Measurements from ENCODE around the gene SFT2D1. TPM values are rescaled to one million over a fixed set of nuclear protein-coding genes. Genes with fewer than 3 reads are reported as not detected.

Gene SFT2D1
- polyA plus RNA-seq, 3 donors, result 48.1 to 166 (median 140) TPM

- no peak overlapping the region for H3K27ac Mint-ChIP-seq
- no peak overlapping the region for H3K4me3 Mint-ChIP-seq
- H3K36me3 ChIP-seq (replicated peaks in 1 of 2; ENCODE audit: control insufficient read depth in 1 of 2, insufficient read depth in 2 of 2, low read length in 2 of 2), result no peaks in the 10 kb centered on the region
- no peak overlapping the region for H2AFZ ChIP-seq (ENCODE audit: insufficient read depth, low read depth, low read length, poor library complexity, severe bottlenecking)
- H3K4me2 ChIP-seq (replicated peaks; ENCODE audit: extremely low read depth, low read length, poor library complexity, severe bottlenecking), result no peak overlapping the region
- no peak overlapping the region for H3K4me3 ChIP-seq (replicated peaks in 1 of 3; ENCODE audit: low read depth in 2 of 3, low read length in 3 of 3)
- intact Hi-C loops (cut with micrococcal nuclease), result loop anchor here in 1 of 2 donors (2.0 kb wide), 1 partner anchor 87 kb away; no protein-coding TSS in a partner anchor
- peaks cover 0 to 8% of the 10 kb centered on the region in 2 donors for H3K9me3 ChIP-seq (replicated peaks in 1 of 2; ENCODE audit: control insufficient read depth in 1 of 2, insufficient read depth in 1 of 2, low read length in 2 of 2)
- no peak overlapping the region for H3K27ac ChIP-seq (ENCODE audit: low read depth in 1 of 2, low read length in 2 of 2)
- DNase-seq, result peak; percentile 32 to 57 (median 57)
- H3K4me1 Mint-ChIP-seq, result peaks cover 3% of the 10 kb centered on the region
- H3K9ac ChIP-seq (ENCODE audit: insufficient read depth, low read length, poor library complexity, severe bottlenecking), result no peak overlapping the region
- H3K27me3 Mint-ChIP-seq (ENCODE audit: low read depth in 3 of 3), result peaks cover 24 to 31% (median 29%) of the 10 kb centered on the region in 3 donors
- H4K20me1 ChIP-seq (ENCODE audit: insufficient read depth, low read length), result no peaks in the 10 kb centered on the region
- H3K9me3 Mint-ChIP-seq, result peaks cover 0 to 6% (median 0%) of the 10 kb centered on the region in 7 donors
- H3K36me3 Mint-ChIP-seq, result peaks cover under 1 to 3% of the 10 kb centered on the region in 2 donors
- peak; percentile 74 for TF ChIP-seq CTCF (IDR thresholded peaks at IDR 0.05)
- 79% methylated on average over 7 of the region's 18 CpGs for WGBS (ENCODE audit: insufficient coverage)
- peaks cover 1% of the 10 kb centered on the region in 2 donors for H3K4me1 ChIP-seq (ENCODE audit: control insufficient read depth in 1 of 2, insufficient read depth in 2 of 2, low read length in 2 of 2)
- H3K79me2 ChIP-seq (ENCODE audit: insufficient read depth, low read length), result no peaks in the 10 kb centered on the region
- peaks cover 14 to 21% of the 10 kb centered on the region in 2 donors for H3K27me3 ChIP-seq (ENCODE audit: control insufficient read depth in 2 of 2, insufficient read depth in 2 of 2, low read length in 2 of 2)
Measured at GRCh38 chr6:166313255-166314070, 28.9 kb downstream of the SFT2D1 start.

- Histone ChIP-seq H3K79me2 (ENCODE audit: insufficient read depth, low read length) (no peaks in the 10 kb centered on the region), H3K36me3 (replicated peaks in 1 of 2; ENCODE audit: control insufficient read depth in 1 of 2, insufficient read depth in 2 of 2, low read length in 2 of 2) (no peaks in the 10 kb centered on the region), H3K27me3 (ENCODE audit: control insufficient read depth in 2 of 2, insufficient read depth in 2 of 2, low read length in 2 of 2) (peaks cover 18 to 26% of the 10 kb centered on the region in 2 donors), H3K9me3 (replicated peaks in 1 of 2; ENCODE audit: control insufficient read depth in 1 of 2, insufficient read depth in 1 of 2, low read length in 2 of 2) (peaks cover 0 to 12% of the 10 kb centered on the region in 2 donors), H3K9ac (ENCODE audit: insufficient read depth, low read length, poor library complexity, severe bottlenecking) (no peak overlapping the region), H2AFZ (ENCODE audit: insufficient read depth, low read depth, low read length, poor library complexity, severe bottlenecking) (no peak overlapping the region), H3K4me1 (ENCODE audit: control insufficient read depth in 1 of 2, insufficient read depth in 2 of 2, low read length in 2 of 2) (peaks cover 5 to 8% of the 10 kb centered on the region in 2 donors), H3K4me2 (replicated peaks; ENCODE audit: extremely low read depth, low read length, poor library complexity, severe bottlenecking) (no peak overlapping the region), H3K27ac (ENCODE audit: low read depth in 1 of 2, low read length in 2 of 2) (no peak overlapping the region), H3K4me3 (replicated peaks in 1 of 3; ENCODE audit: low read depth in 2 of 3, low read length in 3 of 3) (no peak overlapping the region), H4K20me1 (ENCODE audit: insufficient read depth, low read length) (no peaks in the 10 kb centered on the region)
- DNase-seq, result no peak
- H3K27ac Mint-ChIP-seq, result no peak overlapping the region
- peaks cover 28 to 37% (median 32%) of the 10 kb centered on the region in 3 donors for H3K27me3 Mint-ChIP-seq (ENCODE audit: low read depth in 3 of 3)
- TF ChIP-seq CTCF (IDR thresholded peaks at IDR 0.05), result no peak
- H3K36me3 Mint-ChIP-seq, result no peaks in the 10 kb centered on the region
- no peak overlapping the region for H3K4me3 Mint-ChIP-seq
- WGBS (ENCODE audit: insufficient coverage), result no CpG with 5 or more reads among the region's 1 CpG
- peaks cover 0 to 7% (median 0%) of the 10 kb centered on the region in 7 donors for H3K9me3 Mint-ChIP-seq
- intact Hi-C loops (cut with micrococcal nuclease), result loop anchor here in 1 of 2 donors (2.0 kb wide), 1 partner anchor 88 kb away; no protein-coding TSS in a partner anchor
- peaks cover 5% of the 10 kb centered on the region for H3K4me1 Mint-ChIP-seq
Measured at GRCh38 chr6:166312832-166313231, 29.5 kb downstream of the SFT2D1 start.

Measured in CD14-positive monocyte (primary cell).